Astrocyte of the cerebellum (primary cell): ENCODE measurements around the gene SLC22A3.

Experiments used
- DNase-seq: peaks from one replicate; pipeline ENCODE4 v3.0.0-alpha.2; 2011; ENCODE audit warnings: low read depth
- H3K4me3 ChIP-seq: 2 replicates; pipeline ENCODE4 v1.5.1; 2011; ENCODE audit warnings: mild to moderate bottlenecking, low read depth, low read length, moderate library complexity
- in situ Hi-C: cut with HindIII; loops from 2 replicates; pipeline ENCODE4 v1.10.0; 2017; ENCODE audit warnings: low sequenced_read_pairs
- TF ChIP-seq, protein P1 (sequence below): IDR thresholded peaks from 2 replicates; pipeline ENCODE4 v1.5.1; 2012; ENCODE audit warnings: low read length, low read depth, moderate library complexity, mild to moderate bottlenecking; ENCODE audit errors: missing control alignments

SLC22A3 gene

DNA sequence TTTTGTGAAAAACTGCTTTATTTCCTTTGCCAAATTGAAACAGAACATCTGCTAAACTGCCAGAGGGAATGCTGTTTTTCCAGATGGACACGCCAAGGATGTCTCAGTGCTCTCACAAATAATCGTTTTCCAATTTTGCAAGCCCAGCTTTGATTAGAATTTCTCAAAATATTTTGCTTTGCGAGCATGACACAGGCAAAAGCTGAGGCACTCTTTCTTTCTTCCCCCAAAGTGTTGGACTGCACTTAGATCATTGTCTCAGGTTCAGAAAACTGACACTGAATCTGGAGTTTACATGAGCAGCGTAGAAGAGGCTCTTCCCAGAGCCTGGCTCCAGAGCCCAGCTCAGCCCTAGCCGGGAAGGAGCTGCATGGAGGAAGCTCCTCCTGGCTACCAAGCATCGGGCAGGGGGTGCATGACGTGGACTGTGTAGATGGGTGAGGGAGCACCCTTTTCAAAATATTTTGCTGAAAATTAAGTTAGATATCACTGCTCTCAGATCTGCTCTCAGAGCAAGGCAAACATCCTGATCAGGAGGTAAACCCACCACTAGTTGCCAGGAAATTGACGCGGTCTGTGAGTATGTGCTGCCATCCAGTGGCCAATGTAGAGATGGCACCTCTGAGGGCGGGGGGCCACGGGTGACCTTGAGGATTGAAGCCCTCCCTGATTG lies 107.5 kb downstream of the SLC22A3 start:
- peak; percentile 36 for DNase-seq
- no peak overlapping the region for H3K4me3 ChIP-seq
- TF ChIP-seq, protein P1, sequence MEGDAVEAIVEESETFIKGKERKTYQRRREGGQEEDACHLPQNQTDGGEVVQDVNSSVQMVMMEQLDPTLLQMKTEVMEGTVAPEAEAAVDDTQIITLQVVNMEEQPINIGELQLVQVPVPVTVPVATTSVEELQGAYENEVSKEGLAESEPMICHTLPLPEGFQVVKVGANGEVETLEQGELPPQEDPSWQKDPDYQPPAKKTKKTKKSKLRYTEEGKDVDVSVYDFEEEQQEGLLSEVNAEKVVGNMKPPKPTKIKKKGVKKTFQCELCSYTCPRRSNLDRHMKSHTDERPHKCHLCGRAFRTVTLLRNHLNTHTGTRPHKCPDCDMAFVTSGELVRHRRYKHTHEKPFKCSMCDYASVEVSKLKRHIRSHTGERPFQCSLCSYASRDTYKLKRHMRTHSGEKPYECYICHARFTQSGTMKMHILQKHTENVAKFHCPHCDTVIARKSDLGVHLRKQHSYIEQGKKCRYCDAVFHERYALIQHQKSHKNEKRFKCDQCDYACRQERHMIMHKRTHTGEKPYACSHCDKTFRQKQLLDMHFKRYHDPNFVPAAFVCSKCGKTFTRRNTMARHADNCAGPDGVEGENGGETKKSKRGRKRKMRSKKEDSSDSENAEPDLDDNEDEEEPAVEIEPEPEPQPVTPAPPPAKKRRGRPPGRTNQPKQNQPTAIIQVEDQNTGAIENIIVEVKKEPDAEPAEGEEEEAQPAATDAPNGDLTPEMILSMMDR = peak; percentile 92
- in situ Hi-C loops = no loop called here

DNA sequence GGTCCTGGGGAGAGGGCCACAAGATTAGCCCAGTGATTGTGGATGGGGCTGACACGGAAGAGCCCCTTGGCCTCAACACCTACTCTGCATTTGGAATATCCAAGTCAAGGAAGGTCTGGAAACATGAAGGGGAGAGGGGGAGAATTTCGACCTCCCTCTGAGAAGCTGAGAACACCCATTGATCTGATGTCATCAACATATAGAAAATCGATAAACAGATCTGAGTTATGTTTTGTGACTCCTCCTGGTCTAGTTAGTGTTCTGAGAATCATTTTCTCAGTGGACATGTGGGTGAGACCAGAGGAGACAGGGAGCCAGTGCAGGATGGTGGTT lies 108.0 kb downstream of the SLC22A3 start:
- TF ChIP-seq, protein P1 = no peak
- no peak overlapping the region for H3K4me3 ChIP-seq
- in situ Hi-C loops = no loop called here
- no peak for DNase-seq

DNA sequence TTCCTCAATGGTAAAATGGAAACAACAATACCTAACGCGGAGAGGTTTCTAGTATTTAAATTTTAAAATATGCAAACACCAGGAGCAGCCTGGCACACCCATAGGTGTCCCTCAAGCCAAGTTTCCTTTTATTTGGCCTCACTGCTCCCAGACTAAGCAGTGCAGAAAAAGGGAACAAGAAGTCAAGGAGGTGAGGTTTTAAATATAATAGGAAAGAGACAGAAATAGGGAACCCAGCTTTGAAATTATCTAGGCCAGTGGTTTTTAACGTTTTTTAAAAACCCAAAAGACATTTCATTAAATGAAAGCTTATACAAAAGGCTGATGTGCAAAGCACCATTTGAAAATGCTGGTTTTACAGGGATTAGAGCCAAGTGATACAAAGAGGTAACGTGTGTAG lies 109.6 kb downstream of the SLC22A3 start:
- TF ChIP-seq, protein P1 = no peak
- in situ Hi-C loops = no loop called here
- no peak overlapping the region for H3K4me3 ChIP-seq
- no peak for DNase-seq

DNA sequence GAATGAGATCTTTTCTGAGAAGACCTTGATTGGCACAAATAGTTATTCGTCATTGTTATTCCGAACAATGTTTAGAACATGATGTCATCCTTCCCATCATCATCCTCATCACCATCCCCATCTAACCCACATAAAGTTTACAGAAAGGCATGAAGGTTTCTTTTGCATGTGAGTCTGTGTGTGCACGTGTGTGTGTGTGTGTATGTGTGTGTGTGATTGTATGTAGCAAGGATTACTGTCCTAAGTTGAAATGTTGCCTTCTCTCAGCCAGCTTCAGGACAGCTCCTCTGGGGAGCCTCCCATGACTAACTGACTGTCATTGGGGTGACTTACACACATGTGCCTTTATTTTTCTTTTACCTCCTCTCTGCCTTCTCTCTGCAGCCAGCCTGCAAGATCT lies 113.5 kb downstream of the SLC22A3 start:
- in situ Hi-C loops = no loop called here
- TF ChIP-seq, protein P1 = no peak
- H3K4me3 ChIP-seq = no peak overlapping the region
- DNase-seq = no peak

DNA sequence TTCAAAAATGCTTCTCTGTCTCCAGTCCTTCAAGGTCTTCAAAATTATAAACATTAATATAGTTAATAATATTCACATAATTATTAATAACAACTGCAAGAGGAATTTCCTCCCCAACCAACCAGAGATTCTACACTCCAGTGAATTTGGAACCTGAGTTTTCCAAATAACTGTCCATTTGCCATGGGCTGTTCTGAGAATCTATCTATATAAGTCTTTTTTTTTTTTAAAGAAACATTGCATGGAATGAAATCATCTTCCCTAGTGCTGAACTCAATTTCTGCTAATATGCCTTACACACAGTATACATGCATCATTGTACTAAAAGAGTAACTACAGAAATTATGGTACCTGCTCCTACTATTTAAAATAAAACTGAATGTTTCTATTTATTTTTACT lies 113.9 kb downstream of the SLC22A3 start:
- in situ Hi-C loops = no loop called here
- no peak overlapping the region for H3K4me3 ChIP-seq
- no peak for DNase-seq

DNA sequence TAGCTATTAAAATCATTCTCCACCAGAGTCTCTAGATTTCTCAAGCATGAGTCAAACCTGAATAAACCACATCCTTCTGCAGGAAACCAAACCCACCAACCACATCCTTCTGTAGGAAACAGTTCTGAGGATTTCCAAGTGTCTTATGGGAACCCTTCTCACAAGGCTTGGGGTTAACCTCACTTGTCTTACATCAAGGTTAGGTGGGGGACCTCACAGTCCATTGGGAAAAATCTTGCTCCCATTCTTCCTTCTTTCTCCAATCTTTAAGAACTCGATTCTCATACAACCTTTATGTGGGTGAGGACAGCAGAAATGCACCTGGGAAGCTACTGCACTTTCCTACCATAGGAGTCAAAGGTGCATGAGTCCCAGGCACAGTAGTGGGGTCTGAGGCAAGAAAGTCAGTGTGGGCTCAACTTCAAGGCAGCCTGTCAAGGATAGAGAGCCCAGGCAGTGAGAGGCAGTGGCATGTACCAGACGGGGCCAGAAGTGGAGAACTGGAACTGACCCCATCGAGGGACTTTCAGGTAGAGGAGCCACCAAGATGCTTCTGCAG lies 114.5 kb downstream of the SLC22A3 start:
- in situ Hi-C loops = no loop called here
- TF ChIP-seq, protein P1 = no peak
- H3K4me3 ChIP-seq = no peak overlapping the region
- peak; percentile 84 for DNase-seq

More for the DNA sequence above, 113.9 kb downstream of the SLC22A3 start:
- TF ChIP-seq, protein P1 = no peak
